Measurements from ENCODE around the gene EXOSC5.

GRCh38 chr19:41341669-41342490 lies 55.3 kb downstream of the EXOSC5 start:
- TF ChIP-seq, protein P1, sequence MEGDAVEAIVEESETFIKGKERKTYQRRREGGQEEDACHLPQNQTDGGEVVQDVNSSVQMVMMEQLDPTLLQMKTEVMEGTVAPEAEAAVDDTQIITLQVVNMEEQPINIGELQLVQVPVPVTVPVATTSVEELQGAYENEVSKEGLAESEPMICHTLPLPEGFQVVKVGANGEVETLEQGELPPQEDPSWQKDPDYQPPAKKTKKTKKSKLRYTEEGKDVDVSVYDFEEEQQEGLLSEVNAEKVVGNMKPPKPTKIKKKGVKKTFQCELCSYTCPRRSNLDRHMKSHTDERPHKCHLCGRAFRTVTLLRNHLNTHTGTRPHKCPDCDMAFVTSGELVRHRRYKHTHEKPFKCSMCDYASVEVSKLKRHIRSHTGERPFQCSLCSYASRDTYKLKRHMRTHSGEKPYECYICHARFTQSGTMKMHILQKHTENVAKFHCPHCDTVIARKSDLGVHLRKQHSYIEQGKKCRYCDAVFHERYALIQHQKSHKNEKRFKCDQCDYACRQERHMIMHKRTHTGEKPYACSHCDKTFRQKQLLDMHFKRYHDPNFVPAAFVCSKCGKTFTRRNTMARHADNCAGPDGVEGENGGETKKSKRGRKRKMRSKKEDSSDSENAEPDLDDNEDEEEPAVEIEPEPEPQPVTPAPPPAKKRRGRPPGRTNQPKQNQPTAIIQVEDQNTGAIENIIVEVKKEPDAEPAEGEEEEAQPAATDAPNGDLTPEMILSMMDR (CRISPR knock-in tag; IDR thresholded peaks at IDR 0.05) = peak; percentile 41
- TF ChIP-seq TCF12 (IDR thresholded peaks at IDR 0.05) = no peak
- TF ChIP-seq TCF12 (CRISPR knock-in tag; IDR thresholded peaks at IDR 0.05) = no peak
- no peak for TF ChIP-seq ZNF749 (CRISPR knock-in tag; IDR thresholded peaks at IDR 0.05; ENCODE audit: borderline replicate concordance)
- no peak for TF ChIP-seq SP1 (IDR thresholded peaks at IDR 0.05)
- no peak for TF ChIP-seq SP1 (CRISPR knock-in tag; IDR thresholded peaks at IDR 0.05)
- TF ChIP-seq E2F1 (CRISPR knock-in tag; IDR thresholded peaks at IDR 0.05) = no peak
- TF ChIP-seq POLR2A (IDR thresholded peaks at IDR 0.05; ENCODE audit: insufficient read depth in 1 of 2, low read depth in 2 of 2, low read length in 2 of 2) = no peak
- TF ChIP-seq NR2C2 (CRISPR knock-in tag; IDR thresholded peaks at IDR 0.05; ENCODE audit: borderline replicate concordance) = no peak
- TF ChIP-seq ELK4 (CRISPR knock-in tag; IDR thresholded peaks at IDR 0.05; ENCODE audit: borderline replicate concordance) = no peak
- TF ChIP-seq ZNF496 (CRISPR knock-in tag; IDR thresholded peaks at IDR 0.05; ENCODE audit: insufficient replicate concordance) = no peak
- TF ChIP-seq, protein P2, sequence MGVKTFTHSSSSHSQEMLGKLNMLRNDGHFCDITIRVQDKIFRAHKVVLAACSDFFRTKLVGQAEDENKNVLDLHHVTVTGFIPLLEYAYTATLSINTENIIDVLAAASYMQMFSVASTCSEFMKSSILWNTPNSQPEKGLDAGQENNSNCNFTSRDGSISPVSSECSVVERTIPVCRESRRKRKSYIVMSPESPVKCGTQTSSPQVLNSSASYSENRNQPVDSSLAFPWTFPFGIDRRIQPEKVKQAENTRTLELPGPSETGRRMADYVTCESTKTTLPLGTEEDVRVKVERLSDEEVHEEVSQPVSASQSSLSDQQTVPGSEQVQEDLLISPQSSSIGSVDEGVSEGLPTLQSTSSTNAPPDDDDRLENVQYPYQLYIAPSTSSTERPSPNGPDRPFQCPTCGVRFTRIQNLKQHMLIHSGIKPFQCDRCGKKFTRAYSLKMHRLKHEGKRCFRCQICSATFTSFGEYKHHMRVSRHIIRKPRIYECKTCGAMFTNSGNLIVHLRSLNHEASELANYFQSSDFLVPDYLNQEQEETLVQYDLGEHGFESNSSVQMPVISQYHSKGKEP (CRISPR knock-in tag; IDR thresholded peaks at IDR 0.05) = no peak
